HepG2 (cell line): ENCODE data around the gene IGF2BP1. TPM values are rescaled to one million over a fixed set of nuclear protein-coding genes. Genes with fewer than 3 reads are reported as not detected.

Experiments
- ATAC-seq: fragments of 200-7000 bp; cut with Tn5 transposase; 3 replicates; pipeline ENCODE4 v1.9.1; 2020; ENCODE audit warnings: mild to moderate bottlenecking, moderate library complexity
- BruUV-seq: library from RNA; stranded (reverse); fragments of 400-500 nt; replicated peaks from 2 replicates; lab custom pipeline; 2021; lab: Mats Ljungman, UMichigan
- CTCF ChIA-PET: fragments of 300-600 bp; formaldehyde crosslinking; extraction: SDS; loops from one replicate; lab custom pipeline; 2021; ENCODE audit warnings: low total read pairs, inconsistent platforms, low intra/inter-chr PET ratio; lab: Yijun Ruan, JAX
- POLR2A ChIA-PET: fragments of 350-600 bp; sonication (Branson Sonifier 250); formaldehyde crosslinking; loops from one replicate; lab custom pipeline; 2020; ENCODE audit warnings: antibody characterized with exemption, inconsistent platforms; lab: Yijun Ruan, JAX
- DNase-seq: peaks from one replicate; pipeline ENCODE4 v3.0.0-alpha.2; 2015; ENCODE audit warnings: low spot score
- FAIRE-seq: peaks from 3 replicates; lab custom pipeline; 2011; peaks lifted over from hg19 to GRCh38; lab: Jason Lieb, UNC
- H2AFZ ChIP-seq: one replicate; pipeline ENCODE4 v1.6.1; 2011; ENCODE audit warnings: low read length, inconsistent platforms
- H3K27ac ChIP-seq: fragments of 300-600 bp; 3 replicates; pipeline ENCODE4 v1.8.0; 2011; ENCODE audit warnings: mixed run types, mild to moderate bottlenecking, mixed read lengths, low read length, inconsistent platforms; ENCODE audit not compliant: insufficient read depth; ENCODE audit errors: extremely low read length
- H3K27me3 ChIP-seq, 2 experiments: fragments of 200-600 bp in 1 of 2; 2 replicates in 1 of 2; 3 replicates in 1 of 2; pipeline versions ENCODE4 v1.6.0 to v1.8.0; 2011; ENCODE audit warnings: low read length in 2 of 2, mild to moderate bottlenecking in 2 of 2, moderate library complexity in 2 of 2, inconsistent platforms in 1 of 2; ENCODE audit not compliant: insufficient read depth in 2 of 2, control insufficient read depth in 1 of 2
- H3K36me3 ChIP-seq, 2 experiments: fragments of 200-600 bp in 1 of 2; replicated peaks in 1 of 2; 2 replicates in 1 of 2; 3 replicates in 1 of 2; pipeline versions ENCODE4 v1.5.1 to v1.8.0; 2011; ENCODE audit warnings: low read length in 2 of 2, inconsistent platforms in 1 of 2; ENCODE audit not compliant: insufficient read depth in 2 of 2, control insufficient read depth in 1 of 2
- H3K4me1 ChIP-seq: 2 replicates; pipeline ENCODE4 v1.5.1; 2012; ENCODE audit warnings: low read length, inconsistent platforms; ENCODE audit not compliant: insufficient read depth
- H3K4me2 ChIP-seq: 2 replicates; pipeline ENCODE4 v1.6.0; 2011; ENCODE audit warnings: low read depth, low read length, inconsistent platforms
- H3K4me3 ChIP-seq, 3 experiments: fragments of 200-600 bp in 1 of 3; sonication (generic), shearing (Covaris generic) in 1 of 3; replicated peaks in 1 of 3; 2 replicates each; pipeline ENCODE4 v1.5.1; 2011 to 2016; ENCODE audit warnings: low read length in 3 of 3, inconsistent platforms in 2 of 3, low read depth in 2 of 3, mild to moderate bottlenecking in 2 of 3, control low read depth in 1 of 3, mixed read lengths in 1 of 3; ENCODE audit not compliant: insufficient read depth in 1 of 3
- H3K79me2 ChIP-seq: one replicate; pipeline ENCODE4 v1.6.1; 2011; ENCODE audit warnings: low read length, inconsistent platforms; ENCODE audit not compliant: insufficient read depth
- H3K9ac ChIP-seq: 2 replicates; pipeline ENCODE4 v1.6.0; 2011; ENCODE audit warnings: mild to moderate bottlenecking, low read depth, low read length, inconsistent platforms; ENCODE audit not compliant: insufficient read depth
- H3K9me3 ChIP-seq: 2 replicates; pipeline ENCODE4 v1.5.1; 2012; ENCODE audit warnings: mild to moderate bottlenecking, low read length
- H4K20me1 ChIP-seq: 2 replicates; pipeline ENCODE4 v1.6.0; 2011; ENCODE audit warnings: inconsistent platforms, mild to moderate bottlenecking, low read length, moderate library complexity; ENCODE audit not compliant: insufficient read depth
- ATF3 ChIP-seq: sonication (generic); formaldehyde crosslinking; IDR thresholded peaks from 2 replicates; pipeline ENCODE4 v1.4.0; 2020; ENCODE audit warnings: missing genetic modification reagents
- DR1 ChIP-seq: sonication (generic); formaldehyde crosslinking; IDR thresholded peaks from 2 replicates; pipeline ENCODE4 v1.8.0; 2021; ENCODE audit warnings: mild to moderate bottlenecking, missing genetic modification reagents, inconsistent platforms
- FOSL1 ChIP-seq: sonication (generic); formaldehyde crosslinking; IDR thresholded peaks from 2 replicates; pipeline ENCODE4 v1.9.0; 2021; ENCODE audit warnings: missing genetic modification reagents, borderline replicate concordance
- FOSL2 ChIP-seq: sonication (generic); formaldehyde crosslinking; IDR thresholded peaks from 2 replicates; pipeline ENCODE4 v1.4.0; 2020; ENCODE audit warnings: missing genetic modification reagents
- FOXA3 ChIP-seq: IDR thresholded peaks from 2 replicates; pipeline ENCODE4 v1.6.1; 2016; ENCODE audit warnings: missing genetic modification reagents, missing compliant biosample characterization
- FOXM1 ChIP-seq: sonication (generic); formaldehyde crosslinking; IDR thresholded peaks from 2 replicates; pipeline ENCODE4 v1.5.0; 2020; ENCODE audit warnings: missing genetic modification reagents
- HNRNPLL ChIP-seq: fragments of 200-400 bp; formaldehyde crosslinking; IDR thresholded peaks from 2 replicates; pipeline ENCODE4 v1.6.1; 2017; ENCODE audit warnings: mild to moderate bottlenecking, low read depth, low read length; ENCODE audit not compliant: poor library complexity, severe bottlenecking
- KAT2B ChIP-seq: fragments of 150-350 bp; IDR thresholded peaks from 2 replicates; pipeline ENCODE4 v1.6.1; 2014; ENCODE audit warnings: low read depth, low read length, borderline replicate concordance
- MAFF ChIP-seq: IDR thresholded peaks from 2 replicates; pipeline ENCODE4 v1.6.1; 2011; ENCODE audit warnings: low read depth, low read length, improper control_type of control experiment
- MAFK ChIP-seq, 2 experiments: IDR thresholded peaks in 1 of 2; conservative IDR thresholded peaks in 1 of 2; 2 replicates each; pipeline ENCODE4 v1.6.1; 2011; ENCODE audit warnings: improper control_type of control experiment in 2 of 2, low read length in 2 of 2
- RNF219 ChIP-seq: sonication (generic); formaldehyde crosslinking; IDR thresholded peaks from 2 replicates; pipeline ENCODE4 v1.5.0; 2020; ENCODE audit warnings: mild to moderate bottlenecking, missing genetic modification reagents
- SMARCC2 ChIP-seq: fragments of 450-650 bp; IDR thresholded peaks from 2 replicates; pipeline ENCODE4 v1.6.1; 2017; ENCODE audit warnings: antibody characterized with exemption, mild to moderate bottlenecking
- SPEN ChIP-seq: sonication (generic); formaldehyde crosslinking; IDR thresholded peaks from 2 replicates; pipeline ENCODE4 v1.5.1; 2020; ENCODE audit warnings: low read depth, mild to moderate bottlenecking, missing genetic modification reagents
- TBP ChIP-seq: sonication (generic); formaldehyde crosslinking; IDR thresholded peaks from 2 replicates; pipeline ENCODE4 v1.5.0; 2020; ENCODE audit warnings: missing genetic modification reagents
- ZBTB42 ChIP-seq: sonication (generic); formaldehyde crosslinking; IDR thresholded peaks from 2 replicates; pipeline ENCODE4 v1.5.0; 2020; ENCODE audit warnings: mild to moderate bottlenecking, missing genetic modification reagents
- ZFP37 ChIP-seq: sonication (generic); formaldehyde crosslinking; IDR thresholded peaks from 2 replicates; pipeline ENCODE4 v1.4.0; 2020; ENCODE audit warnings: missing genetic modification reagents, borderline replicate concordance
- WGBS: methylation state at CpG from one replicate; pipeline ENCODE4 v1.1.6; 2017; ENCODE audit warnings: low lambda C conversion rate; 5-methylcytosine and 5-hydroxymethylcytosine counted together
- in situ Hi-C: cut with HindIII; loops from 2 replicates; pipeline ENCODE4 v1.10.0; 2017; ENCODE audit warnings: low pct_unique_long_range_greater_than_20kb; ENCODE audit not compliant: extremely low pct_ligation_motif_present
- intact Hi-C: fragments of 100-400 bp; cut with micrococcal nuclease; formaldehyde crosslinking; loops from one replicate; pipeline ENCODE4 v1.10.0; 2022; ENCODE audit not compliant: unreplicated experiment
- polyA plus RNA-seq, 8 experiments: library from polyadenylated mRNA; depleted of rRNA in 3 of 8; stranded (reverse) in 7 of 8; unstranded in 1 of 8; fragments of >200 nt; fragmentation: Illumina TruSeq in 4 of 8; extraction: Trizol in 4 of 8; gene quantifications; 2 replicates each; pipeline versions ENCODE4 v1.2.1 to v1.2.3, GENCODE V29; 2011 to 2016; ENCODE audit warnings: low read depth in 4 of 8, missing spikeins in 1 of 8, mixed read lengths in 1 of 8; ENCODE audit not compliant: insufficient read depth in 1 of 8
- total RNA-seq, 5 experiments: library from RNA; depleted of rRNA; stranded (reverse); fragments of >200 nt; fragmentation: Illumina TruSeq; extraction: Trizol; gene quantifications; 2 replicates each; pipeline ENCODE4 v1.2.3, GENCODE V29; 2016; ENCODE audit warnings: low read depth in 1 of 5

IGF2BP1 gene
- total and polyA plus RNA-seq, 2 of the 13 experiments (the other 11 are each of a cell fraction or from before 2014, with no cell fraction given): 29.7 to 75.1 TPM

DNA sequence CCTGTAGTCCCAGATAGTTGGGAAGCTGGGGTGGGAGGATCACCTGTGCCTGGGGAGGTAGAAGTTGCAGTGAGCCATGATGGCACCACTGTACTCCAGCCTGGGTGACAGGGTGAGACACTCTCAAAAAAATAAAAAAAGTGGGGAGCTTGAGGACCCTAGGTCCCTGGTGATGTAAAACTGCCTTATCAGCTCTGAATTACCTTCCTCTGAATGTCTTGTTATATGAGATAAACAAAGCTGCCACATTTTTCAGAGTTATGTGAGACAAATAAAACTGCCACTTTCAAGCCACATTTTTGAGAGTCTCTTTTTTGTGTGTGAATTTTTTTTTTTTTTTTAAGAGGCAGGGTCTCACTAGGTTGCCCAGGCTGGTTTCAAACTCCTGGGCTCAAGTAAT is 103.4 kb downstream of the IGF2BP1 start:
- FAIRE-seq: no peak
- Histone ChIP-seq H3K27me3 (no peaks in the 10 kb centered on the region), H3K79me2 (no peaks in the 10 kb centered on the region), H3K4me1 (peaks cover 49% of the 10 kb centered on the region), H3K4me3 (no peak overlapping the region), H3K9ac (no peak overlapping the region), H4K20me1 (no peaks in the 10 kb centered on the region), H2AFZ (no peak overlapping the region), H3K27ac (no peak overlapping the region), H3K36me3 (no peaks in the 10 kb centered on the region), H3K4me2 (no peak overlapping the region), H3K9me3 (no peaks in the 10 kb centered on the region)
- ChIA-PET POLR2A (interaction anchor here (1.5 kb wide), 1 partner anchor 33 kb away, joined by 3 read pairs; no protein-coding TSS in a partner anchor), CTCF (no interaction called here)
- intact Hi-C loops (no loop called here), in situ Hi-C loops (no loop called here)
- TF ChIP-seq FOXM1 (CRISPR knock-in tag) (no peak), TBP (CRISPR knock-in tag) (no peak), ZBTB42 (CRISPR knock-in tag) (no peak), DR1 (no peak), ZFP37 (CRISPR knock-in tag) (no peak), SMARCC2 (no peak), KAT2B (no peak)
- no TSS peak for BruUV-seq
- no peak for DNase-seq
- no peak for ATAC-seq

DNA sequence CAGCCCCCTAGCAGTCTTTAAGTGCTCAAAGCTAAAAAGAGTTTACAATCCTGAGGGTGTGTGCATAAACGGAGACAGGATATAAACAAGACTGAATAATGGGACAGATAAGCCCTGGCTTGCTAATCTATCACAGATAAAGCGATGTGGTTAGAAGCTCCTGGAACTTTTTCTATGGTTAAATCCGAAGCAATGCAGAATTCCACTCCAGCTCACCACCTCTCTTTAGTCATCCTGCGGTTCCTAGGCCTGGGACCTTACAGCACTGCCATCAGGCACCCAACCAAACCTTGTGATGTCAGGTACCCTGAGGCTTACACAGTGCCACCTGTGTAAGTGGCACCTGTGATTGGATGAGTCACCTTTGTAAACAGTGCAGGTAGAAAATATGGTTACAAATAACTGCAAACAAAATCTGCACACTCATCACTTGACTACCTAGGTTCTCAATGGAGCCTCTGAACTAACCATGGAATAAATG is 103.9 kb downstream of the IGF2BP1 start:
- ChIA-PET POLR2A (interaction anchor here (1.5 kb wide), 1 partner anchor 34 kb away, joined by 3 read pairs; no protein-coding TSS in a partner anchor), CTCF (no interaction called here)
- WGBS: 66% methylated on average over 4 of the region's 4 CpGs
- no peak for DNase-seq
- FAIRE-seq: no peak
- peaks cover 54% of the 10 kb centered on the region for H3K4me1 ChIP-seq
- H2AFZ ChIP-seq: no peak overlapping the region
- TF ChIP-seq SPEN (CRISPR knock-in tag) (no peak), HNRNPLL (no peak), FOXA3 (CRISPR knock-in tag) (peak; percentile 25; the same call in 1 of the 2 replicates), FOSL2 (CRISPR knock-in tag) (peak; percentile 79), RNF219 (CRISPR knock-in tag) (no peak), ATF3 (CRISPR knock-in tag) (0 out of 2 replicates have a peak, but pooled peaks have one; percentile 36), MAFF (peak; percentile 79), FOSL1 (CRISPR knock-in tag) (0 out of 2 replicates have a peak, but pooled peaks have one; percentile 30), MAFK (conservative IDR thresholded peaks at IDR 0.05 in 1 of 2, IDR thresholded peaks at IDR 0.05 in 1 of 2; ENCODE audit: low read length in 2 of 2) (peak; percentile 83 to 87)
- no peak overlapping the region for H3K27ac ChIP-seq
- BruUV-seq: no TSS peak
- H3K4me3 ChIP-seq: no peak overlapping the region
- no peaks in the 10 kb centered on the region for H3K79me2 ChIP-seq
- in situ Hi-C loops: no loop called here
- H3K9ac ChIP-seq: no peak overlapping the region
- H3K9me3 ChIP-seq: no peaks in the 10 kb centered on the region
- peak; percentile 43; the same call in 2 of the 3 replicates for ATAC-seq
- H3K27me3 ChIP-seq: no peaks in the 10 kb centered on the region
- no peaks in the 10 kb centered on the region for H4K20me1 ChIP-seq
- no peak overlapping the region for H3K4me2 ChIP-seq
- intact Hi-C loops: no loop called here
- no peaks in the 10 kb centered on the region for H3K36me3 ChIP-seq
